HepG2 (cell line): Measurements from ENCODE around the gene THRA. TPM values are rescaled to one million over a fixed set of nuclear protein-coding genes. Genes with fewer than 3 reads are reported as not detected.
A peak's percentile ranks its signal among the peaks of the same experiment; 100 is the strongest.

Source experiments
- ARID2 ChIP-seq: sonication (generic); formaldehyde crosslinking; IDR thresholded peaks from 2 replicates; pipeline ENCODE4 v1.8.1; 2022; ENCODE audit warnings: mild to moderate bottlenecking, missing genetic modification reagents, borderline replicate concordance
- ARNT ChIP-seq: fragments of 450-650 bp; IDR thresholded peaks from 2 replicates; pipeline ENCODE4 v1.6.1; 2017
- HHEX ChIP-seq: IDR thresholded peaks from 2 replicates; pipeline ENCODE4 v1.6.1; 2016; ENCODE audit warnings: control low read depth
- HNF1A ChIP-seq, 2 experiments: sonication (generic) in 1 of 2; formaldehyde crosslinking in 1 of 2; IDR thresholded peaks; 2 replicates each; pipeline versions ENCODE4 v1.4.0 to v1.6.1; 2016 to 2020; ENCODE audit warnings: borderline replicate concordance in 1 of 2, low read depth in 1 of 2, mild to moderate bottlenecking in 1 of 2, missing genetic modification reagents in 1 of 2
- NFE2L2 ChIP-seq: fragments of 150-350 bp; IDR thresholded peaks from 2 replicates; pipeline ENCODE4 v1.6.1; 2014; ENCODE audit warnings: low read length
- RAD51 ChIP-seq: fragments of 450-650 bp; IDR thresholded peaks from 2 replicates; pipeline ENCODE4 v1.6.1; 2016; ENCODE audit warnings: borderline replicate concordance
- SIX4 ChIP-seq: sonication (generic); formaldehyde crosslinking; IDR thresholded peaks from 2 replicates; pipeline ENCODE4 v1.4.0; 2020; ENCODE audit warnings: missing genetic modification reagents
- TARDBP ChIP-seq: sonication (generic); formaldehyde crosslinking; IDR thresholded peaks from 2 replicates; pipeline ENCODE4 v1.8.0; 2022; ENCODE audit warnings: mild to moderate bottlenecking, missing genetic modification reagents
- THAP11 ChIP-seq: IDR thresholded peaks from 2 replicates; pipeline ENCODE4 v1.6.1; 2016; ENCODE audit warnings: missing biosample characterization, missing genetic modification reagents
- ZBTB25 ChIP-seq: IDR thresholded peaks from 2 replicates; pipeline ENCODE4 v1.6.1; 2018; ENCODE audit warnings: missing genetic modification reagents
- ZFP37 ChIP-seq: sonication (generic); formaldehyde crosslinking; IDR thresholded peaks from 2 replicates; pipeline ENCODE4 v1.4.0; 2020; ENCODE audit warnings: missing genetic modification reagents, borderline replicate concordance
- ZHX1 ChIP-seq: sonication (generic); formaldehyde crosslinking; IDR thresholded peaks from 2 replicates; pipeline ENCODE4 v1.8.1; 2022; ENCODE audit warnings: low read depth, mild to moderate bottlenecking, missing genetic modification reagents
- ZNF234 ChIP-seq: sonication (generic); formaldehyde crosslinking; conservative IDR thresholded peaks from 2 replicates; pipeline ENCODE4 v1.5.1; 2020; ENCODE audit warnings: mild to moderate bottlenecking, missing genetic modification reagents
- ZNF282 ChIP-seq: fragments of 450-650 bp; IDR thresholded peaks from 2 replicates; pipeline ENCODE4 v1.6.1; 2018; ENCODE audit not compliant: partially characterized antibody
- ZNF335 ChIP-seq: sonication (generic); formaldehyde crosslinking; IDR thresholded peaks from 2 replicates; pipeline ENCODE4 v1.4.0; 2020; ENCODE audit warnings: missing genetic modification reagents
- ZNF414 ChIP-seq: sonication (generic); formaldehyde crosslinking; IDR thresholded peaks from 2 replicates; pipeline ENCODE4 v1.5.0; 2020; ENCODE audit warnings: missing genetic modification reagents
- ZNF510 ChIP-seq: sonication (generic); formaldehyde crosslinking; IDR thresholded peaks from 2 replicates; pipeline ENCODE4 v1.4.0; 2020; ENCODE audit warnings: low read depth, mild to moderate bottlenecking, missing genetic modification reagents
- ZNF614 ChIP-seq: IDR thresholded peaks from 2 replicates; pipeline ENCODE4 v1.6.1; 2018; ENCODE audit warnings: missing biosample characterization, missing genetic modification reagents, inconsistent platforms, borderline replicate concordance
- ZSCAN12 ChIP-seq: sonication (generic); formaldehyde crosslinking; IDR thresholded peaks from 2 replicates; pipeline ENCODE4 v1.9.0; 2021; ENCODE audit warnings: mild to moderate bottlenecking, missing genetic modification reagents
- polyA plus RNA-seq, 8 experiments: library from polyadenylated mRNA; depleted of rRNA in 3 of 8; stranded (reverse) in 7 of 8; unstranded in 1 of 8; fragments of >200 nt; fragmentation: Illumina TruSeq in 4 of 8; extraction: Trizol in 4 of 8; gene quantifications; 2 replicates each; pipeline versions ENCODE4 v1.2.1 to v1.2.3, GENCODE V29; 2011 to 2016; ENCODE audit warnings: low read depth in 4 of 8, missing spikeins in 1 of 8, mixed read lengths in 1 of 8; ENCODE audit not compliant: insufficient read depth in 1 of 8
- total RNA-seq, 5 experiments: library from RNA; depleted of rRNA; stranded (reverse); fragments of >200 nt; fragmentation: Illumina TruSeq; extraction: Trizol; gene quantifications; 2 replicates each; pipeline ENCODE4 v1.2.3, GENCODE V29; 2016; ENCODE audit warnings: low read depth in 1 of 5
- TF ChIP-seq, protein P1 (sequence below): sonication (generic); formaldehyde crosslinking; IDR thresholded peaks from 2 replicates; pipeline ENCODE4 v1.9.0; 2022; ENCODE audit warnings: low read depth, missing genetic modification reagents

THRA gene
- total and polyA plus RNA-seq, 2 of the 13 experiments (the other 11 are each of a cell fraction or from before 2014, with no cell fraction given): 8.0 to 9.9 TPM

GRCh38 chr17:40026816-40027613 is 35.8 kb upstream of the THRA start (continued):
- TF ChIP-seq HNF1A (IDR thresholded peaks at IDR 0.05; ENCODE audit: low read depth) (no peak), HNF1A (CRISPR knock-in tag; IDR thresholded peaks at IDR 0.05; ENCODE audit: borderline replicate concordance) (no peak), ZHX1 (CRISPR knock-in tag) (no peak), ZNF510 (CRISPR knock-in tag) (no peak), ZSCAN12 (no peak), SIX4 (CRISPR knock-in tag) (no peak), ARID2 (CRISPR knock-in tag) (no peak), ZNF335 (CRISPR knock-in tag) (no peak), ZNF282 (no peak), ZBTB25 (CRISPR knock-in tag) (no peak), THAP11 (CRISPR knock-in tag) (peak; percentile 33; the same call in 1 of the 2 replicates), ARNT (no peak), TARDBP (CRISPR knock-in tag) (peak; percentile 47; the same call in 1 of the 2 replicates), ZFP37 (CRISPR knock-in tag) (no peak), ZNF614 (CRISPR knock-in tag) (no peak), HHEX (no peak), ZNF414 (CRISPR knock-in tag) (no peak), RAD51 (no peak), NFE2L2 (no peak), ZNF234 (CRISPR knock-in tag) (no peak)
- TF ChIP-seq, protein P1, sequence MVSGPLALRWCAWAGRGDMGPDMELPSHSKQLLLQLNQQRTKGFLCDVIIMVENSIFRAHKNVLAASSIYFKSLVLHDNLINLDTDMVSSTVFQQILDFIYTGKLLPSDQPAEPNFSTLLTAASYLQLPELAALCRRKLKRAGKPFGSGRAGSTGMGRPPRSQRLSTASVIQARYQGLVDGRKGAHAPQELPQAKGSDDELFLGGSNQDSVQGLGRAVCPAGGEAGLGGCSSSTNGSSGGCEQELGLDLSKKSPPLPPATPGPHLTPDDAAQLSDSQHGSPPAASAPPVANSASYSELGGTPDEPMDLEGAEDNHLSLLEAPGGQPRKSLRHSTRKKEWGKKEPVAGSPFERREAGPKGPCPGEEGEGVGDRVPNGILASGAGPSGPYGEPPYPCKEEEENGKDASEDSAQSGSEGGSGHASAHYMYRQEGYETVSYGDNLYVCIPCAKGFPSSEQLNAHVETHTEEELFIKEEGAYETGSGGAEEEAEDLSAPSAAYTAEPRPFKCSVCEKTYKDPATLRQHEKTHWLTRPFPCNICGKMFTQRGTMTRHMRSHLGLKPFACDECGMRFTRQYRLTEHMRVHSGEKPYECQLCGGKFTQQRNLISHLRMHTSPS (CRISPR knock-in tag): no peak
